Uterus (tissue), 4 donors: ENCODE data around the gene PLXDC2. TPM values are rescaled to one million over a fixed set of nuclear protein-coding genes. Genes with fewer than 3 reads are reported as not detected.

Experiments used
- DNase-seq, 2 donors: peaks; one replicate each; pipeline ENCODE4 v3.0.0-alpha.2; 2019 to 2020
- H3K27ac ChIP-seq, 2 donors: fragments of 200-600 bp; sonication (generic); 1 replicate in 1 of 2; 2 replicates in 1 of 2; pipeline ENCODE4 v1.5.1; 2016 to 2018
- H3K27me3 ChIP-seq, 2 donors: fragments of 200-600 bp; sonication (generic); one replicate each; pipeline ENCODE4 v1.5.1; 2018 to 2019; ENCODE audit warnings: control low read depth in 1 of 2
- H3K36me3 ChIP-seq, 2 donors: fragments of 200-600 bp; sonication (generic); one replicate each; pipeline ENCODE4 v1.5.1; 2019; ENCODE audit warnings: control low read depth in 1 of 2
- H3K4me1 ChIP-seq, 2 donors: fragments of 200-600 bp; sonication (generic); one replicate each; pipeline ENCODE4 v1.5.1; 2018 to 2019; ENCODE audit warnings: control low read depth in 1 of 2
- H3K4me3 ChIP-seq, 2 donors: fragments of 200-600 bp; sonication (generic); 1 replicate in 1 of 2; 2 replicates in 1 of 2; pipeline ENCODE4 v1.5.1; 2018 to 2019; ENCODE audit warnings: mild to moderate bottlenecking in 1 of 2
- H3K9me3 ChIP-seq, 2 donors: fragments of 200-600 bp; sonication (generic); one replicate each; pipeline ENCODE4 v1.5.1; 2019; ENCODE audit warnings: control low read depth in 1 of 2
- POLR2A ChIP-seq, 2 donors: fragments of 450-650 bp; IDR thresholded peaks; one replicate each; pipeline ENCODE4 v1.6.1; 2016; ENCODE audit warnings: antibody characterized with exemption in 2 of 2, mild to moderate bottlenecking in 1 of 2, moderate library complexity in 1 of 2
- intact Hi-C: fragments of 100-400 bp; cut with DNase I; formaldehyde crosslinking; loops from one replicate; pipeline ENCODE4 v1.15.1; 2023; ENCODE audit warnings: low total_unique reads
- total RNA-seq, 4 donors: library from RNA; depleted of rRNA in 3 of 4; stranded (reverse); fragments of >200 nt in 3 of 4; gene quantifications; one replicate each; pipeline versions ENCODE4 v1.1.0 to v1.2.4, GENCODE V29; 2014 to 2023
- TF ChIP-seq, protein P1 (sequence below), 4 experiments: fragments of 200-600 bp in 2 of 4; fragments of 450-650 bp in 2 of 4; sonication (generic) in 2 of 4; IDR thresholded peaks; one replicate each; pipeline ENCODE4 v1.5.1; 2016 to 2019; ENCODE audit warnings: antibody characterized with exemption in 4 of 4, mild to moderate bottlenecking in 2 of 4, moderate library complexity in 1 of 4
- donor health status: DM: yes; HTN: yes; CAD: no.

Gene PLXDC2
- total RNA-seq, 4 donors from 2014 or later, result 39.4 to 59.2 (median 52.2) TPM

DNA sequence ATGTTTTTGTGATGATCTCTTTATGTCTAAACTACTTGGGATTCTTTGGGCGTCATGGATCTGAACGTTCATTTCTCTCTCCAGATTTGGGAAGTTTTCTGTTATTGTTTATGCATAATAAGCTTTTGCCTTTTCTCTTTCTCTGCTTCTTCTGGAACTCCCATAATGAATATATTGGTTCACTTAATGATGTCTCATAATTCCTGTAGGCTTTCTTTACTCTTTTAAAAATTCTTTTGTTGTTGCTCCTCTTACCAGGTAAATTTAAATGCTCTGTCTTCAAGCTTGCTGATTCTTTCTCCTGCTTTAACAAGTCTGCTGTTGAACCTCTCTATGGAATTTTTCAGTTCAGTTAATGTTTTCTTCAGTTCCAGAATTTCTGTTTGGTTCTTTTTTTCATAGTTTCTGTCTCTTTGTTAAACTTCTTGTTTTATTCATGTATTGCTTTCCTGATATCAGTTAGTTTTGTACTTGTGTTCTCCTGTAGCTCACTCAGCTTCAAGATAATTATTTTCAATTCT, 317.5 kb downstream of the PLXDC2 start:
- DNase-seq, result no peak
- no peaks in the 10 kb centered on the region for H3K27me3 ChIP-seq
- intact Hi-C loops, result no loop called here
- no peak overlapping the region for H3K27ac ChIP-seq
- H3K4me1 ChIP-seq, result no peaks in the 10 kb centered on the region
- TF ChIP-seq, protein P1, sequence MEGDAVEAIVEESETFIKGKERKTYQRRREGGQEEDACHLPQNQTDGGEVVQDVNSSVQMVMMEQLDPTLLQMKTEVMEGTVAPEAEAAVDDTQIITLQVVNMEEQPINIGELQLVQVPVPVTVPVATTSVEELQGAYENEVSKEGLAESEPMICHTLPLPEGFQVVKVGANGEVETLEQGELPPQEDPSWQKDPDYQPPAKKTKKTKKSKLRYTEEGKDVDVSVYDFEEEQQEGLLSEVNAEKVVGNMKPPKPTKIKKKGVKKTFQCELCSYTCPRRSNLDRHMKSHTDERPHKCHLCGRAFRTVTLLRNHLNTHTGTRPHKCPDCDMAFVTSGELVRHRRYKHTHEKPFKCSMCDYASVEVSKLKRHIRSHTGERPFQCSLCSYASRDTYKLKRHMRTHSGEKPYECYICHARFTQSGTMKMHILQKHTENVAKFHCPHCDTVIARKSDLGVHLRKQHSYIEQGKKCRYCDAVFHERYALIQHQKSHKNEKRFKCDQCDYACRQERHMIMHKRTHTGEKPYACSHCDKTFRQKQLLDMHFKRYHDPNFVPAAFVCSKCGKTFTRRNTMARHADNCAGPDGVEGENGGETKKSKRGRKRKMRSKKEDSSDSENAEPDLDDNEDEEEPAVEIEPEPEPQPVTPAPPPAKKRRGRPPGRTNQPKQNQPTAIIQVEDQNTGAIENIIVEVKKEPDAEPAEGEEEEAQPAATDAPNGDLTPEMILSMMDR (IDR thresholded peaks at IDR 0.05), result no peak
- peaks cover 3 to 13% of the 10 kb centered on the region in 2 donors for H3K9me3 ChIP-seq
- H3K36me3 ChIP-seq, result no peaks in the 10 kb centered on the region
- no peak overlapping the region for H3K4me3 ChIP-seq

GRCh38 chr10:20142311-20142710, 326.1 kb downstream of the PLXDC2 start:
- TF ChIP-seq, protein P1 (IDR thresholded peaks at IDR 0.05), result no peak
- TF ChIP-seq POLR2A (IDR thresholded peaks at IDR 0.05), result no peak
- Histone ChIP-seq H3K27me3 (no peaks in the 10 kb centered on the region), H3K36me3 (no peaks in the 10 kb centered on the region), H3K4me3 (no peak overlapping the region), H3K27ac (no peak overlapping the region), H3K4me1 (no peaks in the 10 kb centered on the region), H3K9me3 (no peaks in the 10 kb centered on the region)
- no peak for DNase-seq
- intact Hi-C loops, result no loop called here

- no peak for TF ChIP-seq POLR2A (IDR thresholded peaks at IDR 0.05)
- TF ChIP-seq, protein P1 (IDR thresholded peaks at IDR 0.05), result no peak
- no peak for DNase-seq
- Histone ChIP-seq H3K27ac (no peak overlapping the region), H3K4me3 (no peak overlapping the region), H3K27me3 (no peaks in the 10 kb centered on the region), H3K36me3 (no peaks in the 10 kb centered on the region), H3K9me3 (no peaks in the 10 kb centered on the region), H3K4me1 (no peaks in the 10 kb centered on the region)
- intact Hi-C loops, result no loop called here
Measured at GRCh38 chr10:20144268-20144667, 328.0 kb downstream of the PLXDC2 start.

DNA sequence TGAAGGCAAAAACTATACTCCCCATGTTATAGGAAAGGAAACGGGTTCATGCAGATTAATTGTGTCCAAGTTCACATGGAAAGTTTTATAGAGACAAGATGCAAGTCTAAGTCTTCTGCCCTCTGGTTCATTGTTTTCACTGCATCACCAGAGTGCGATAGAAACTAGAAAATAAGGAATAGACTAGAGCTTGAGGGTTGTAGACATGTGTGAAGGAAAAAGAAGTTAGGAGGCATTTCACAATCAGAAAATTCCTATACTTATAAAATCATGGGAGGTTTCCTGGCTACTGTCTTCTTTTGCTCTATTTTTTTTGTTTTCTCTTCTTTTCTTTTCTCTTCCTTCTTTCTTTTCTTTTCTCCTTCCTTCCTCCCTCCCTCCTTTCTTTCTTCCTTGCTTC, 329.8 kb downstream of the PLXDC2 start:
- no peaks in the 10 kb centered on the region for H3K4me1 ChIP-seq
- no peak overlapping the region for H3K27ac ChIP-seq
- H3K36me3 ChIP-seq, result no peaks in the 10 kb centered on the region
- TF ChIP-seq, protein P1 (IDR thresholded peaks at IDR 0.05), result no peak
- no peak for TF ChIP-seq POLR2A (IDR thresholded peaks at IDR 0.05)
- no peaks in the 10 kb centered on the region for H3K9me3 ChIP-seq
- intact Hi-C loops, result no loop called here
- no peak for DNase-seq
- no peak overlapping the region for H3K4me3 ChIP-seq
- no peaks in the 10 kb centered on the region for H3K27me3 ChIP-seq

- Histone ChIP-seq H3K4me1 (no peaks in the 10 kb centered on the region), H3K27ac (no peak overlapping the region), H3K27me3 (no peaks in the 10 kb centered on the region), H3K9me3 (no peaks in the 10 kb centered on the region), H3K36me3 (no peaks in the 10 kb centered on the region), H3K4me3 (no peak overlapping the region)
- intact Hi-C loops, result no loop called here
- TF ChIP-seq, protein P1 (IDR thresholded peaks at IDR 0.05), result no peak
- TF ChIP-seq POLR2A (IDR thresholded peaks at IDR 0.05), result no peak
- no peak for DNase-seq
Measured at GRCh38 chr10:20147684-20148083, 331.5 kb downstream of the PLXDC2 start.
